T follicular helper cell (primary cell): ENCODE results near the gene SKIC2.
"Not testable (repeated sequence)": the region's sequence is repeated elsewhere in the genome, so short reads cannot be mapped to it uniquely, and the experiment has no call there.

ENCODE experiments used
- DNase-seq: peaks from one replicate; pipeline ENCODE4 v3.0.0-alpha.2; 2020; ENCODE audit warnings: low read depth

Gene SKIC2

GRCh38 chr6:32004393-32004792, 45.4 kb downstream of the SKIC2 start:
- not testable (repeated sequence) for DNase-seq

- not testable (repeated sequence) for DNase-seq
Observed at GRCh38 chr6:32004864-32005537, 46.0 kb downstream of the SKIC2 start.

- not testable (repeated sequence) for DNase-seq
Observed at GRCh38 chr6:32005538-32005880, 46.5 kb downstream of the SKIC2 start.

- not testable (repeated sequence) for DNase-seq
Observed at GRCh38 chr6:32005991-32006529, 47.1 kb downstream of the SKIC2 start.

GRCh38 chr6:32007086-32007485, 48.1 kb downstream of the SKIC2 start:
- not testable (repeated sequence) for DNase-seq

- DNase-seq: not testable (repeated sequence)
Observed at GRCh38 chr6:32008037-32008436, 49.1 kb downstream of the SKIC2 start.

- not testable (repeated sequence) for DNase-seq
Observed at GRCh38 chr6:32008616-32009015, 49.6 kb downstream of the SKIC2 start.

GRCh38 chr6:32009537-32009936, 50.6 kb downstream of the SKIC2 start:
- DNase-seq: not testable (repeated sequence)

GRCh38 chr6:32010856-32011530, 52.0 kb downstream of the SKIC2 start:
- not testable (repeated sequence) for DNase-seq

GRCh38 chr6:32012941-32013617, 54.1 kb downstream of the SKIC2 start:
- DNase-seq: not testable (repeated sequence)

GRCh38 chr6:32013738-32014137, 54.8 kb downstream of the SKIC2 start:
- not testable (repeated sequence) for DNase-seq

GRCh38 chr6:32014547-32014946, 55.6 kb downstream of the SKIC2 start, which contains the start of gene C4B:
TSS of gene C4B (plus strand) at chr6:32014795. CDS start at chr6:32014846, 51 bp downstream.
- DNase-seq: not testable (repeated sequence)
